Ishikawa (cell line): ENCODE data around the gene DISP2.

Experiments used
- CEBPB ChIP-seq: IDR thresholded peaks from 2 replicates; pipeline ENCODE4 v1.6.1; 2012
- CREB1 ChIP-seq: IDR thresholded peaks from 2 replicates; pipeline ENCODE4 v1.6.1; 2012; ENCODE audit warnings: low read depth
- EGR1 ChIP-seq: IDR thresholded peaks from 2 replicates; pipeline ENCODE4 v1.6.1; 2012
- EP300 ChIP-seq: IDR thresholded peaks from 2 replicates; pipeline ENCODE4 v1.6.1; 2012; ENCODE audit warnings: borderline replicate concordance
- FOXM1 ChIP-seq: IDR thresholded peaks from 2 replicates; pipeline ENCODE4 v1.6.1; 2012; ENCODE audit warnings: low read depth, borderline replicate concordance
- MAX ChIP-seq: IDR thresholded peaks from 2 replicates; pipeline ENCODE4 v1.6.1; 2012
- NFIC ChIP-seq: IDR thresholded peaks from 2 replicates; pipeline ENCODE4 v1.6.1; 2012
- RAD21 ChIP-seq: IDR thresholded peaks from 2 replicates; pipeline ENCODE4 v1.6.1; 2012; ENCODE audit warnings: low read depth
- REST ChIP-seq: IDR thresholded peaks from 2 replicates; pipeline ENCODE4 v1.6.1; 2012; ENCODE audit warnings: low read depth, mild to moderate bottlenecking
- TAF1 ChIP-seq: IDR thresholded peaks from 2 replicates; pipeline ENCODE4 v1.6.1; 2012; ENCODE audit warnings: low read depth, mild to moderate bottlenecking
- TCF12 ChIP-seq: IDR thresholded peaks from 2 replicates; pipeline ENCODE4 v1.6.1; 2012; ENCODE audit warnings: low read depth
- TEAD4 ChIP-seq: IDR thresholded peaks from 2 replicates; pipeline ENCODE4 v1.6.1; 2012
- USF1 ChIP-seq: IDR thresholded peaks from 2 replicates; pipeline ENCODE4 v1.6.1; 2012
- YY1 ChIP-seq: IDR thresholded peaks from 2 replicates; pipeline ENCODE4 v1.6.1; 2012; ENCODE audit warnings: low read depth
- ZBTB7A ChIP-seq: IDR thresholded peaks from 2 replicates; pipeline ENCODE4 v1.6.1; 2012; ENCODE audit warnings: low read depth

The DISP2 gene

GRCh38 chr15:40382580-40383456 is 24.8 kb downstream of the DISP2 start, which contains the start of gene KNSTRN:
TSS of gene KNSTRN (plus strand) at chr15:40382721. CDS start at chr15:40382836, 115 bp downstream.
- TF ChIP-seq REST (no peak), EP300 (no peak), NFIC (0 out of 2 replicates have a peak, but pooled peaks have one; percentile 32), FOXM1 (peak; percentile 100), CREB1 (0 out of 2 replicates have a peak, but pooled peaks have one; percentile 21), MAX (peak; percentile 49; the same call in 1 of the 2 replicates), TCF12 (peak; percentile 60; the same call in 1 of the 2 replicates), CEBPB (no peak), ZBTB7A (0 out of 2 replicates have a peak, but pooled peaks have one; percentile 31), EGR1 (peak; percentile 95), USF1 (peak; percentile 47), TEAD4 (0 out of 2 replicates have a peak, but pooled peaks have one; percentile 34), RAD21 (no peak), TAF1 (peak; percentile 93), YY1 (peak; percentile 100)

GRCh38 chr15:40386480-40386879 is 28.5 kb downstream of the DISP2 start:
- TF ChIP-seq NFIC, result no peak
- no peak for TF ChIP-seq EGR1
- TF ChIP-seq MAX, result no peak
- TF ChIP-seq USF1, result no peak
- no peak for TF ChIP-seq CREB1
- TF ChIP-seq EP300, result no peak
- TF ChIP-seq YY1, result no peak
- TF ChIP-seq REST, result no peak
- no peak for TF ChIP-seq ZBTB7A
- no peak for TF ChIP-seq TAF1
- no peak for TF ChIP-seq TCF12
- no peak for TF ChIP-seq FOXM1
- TF ChIP-seq TEAD4, result no peak
- TF ChIP-seq RAD21, result no peak
- TF ChIP-seq CEBPB, result no peak

GRCh38 chr15:40388941-40389823 is 31.2 kb downstream of the DISP2 start:
- TF ChIP-seq TAF1 (no peak), RAD21 (no peak), MAX (no peak), EGR1 (no peak), TCF12 (no peak), CEBPB (no peak; the same call in 1 of the 2 replicates), TEAD4 (no peak), REST (no peak), ZBTB7A (no peak)
